ENCODE results near the gene STIMATE.

GRCh38 chr3:52895418-52895817 lies 1.9 kb downstream of the STIMATE start:
- TF ChIP-seq CTCF (IDR thresholded peaks at IDR 0.05) (no peak), EZH2 (IDR thresholded peaks at IDR 0.05) (no peak), EZH2phosphoT487 (IDR thresholded peaks at IDR 0.05) (no peak)

All from neural progenitor cell (in vitro differentiated cells).